ENCODE results near the gene PPP2R5C. TPM values are rescaled to one million over a fixed set of nuclear protein-coding genes. Genes with fewer than 3 reads are reported as not detected.

Gene PPP2R5C
- total and polyA plus RNA-seq, 2 of the 4 experiments (the other 2 are of a cell fraction): 65.9 to 78.7 TPM

- intact Hi-C loops (cut with micrococcal nuclease): no loop called here
- Histone ChIP-seq H2BK20ac (ENCODE audit: low read depth, low read length) (no peak overlapping the region), H2AK9ac (replicated peaks; ENCODE audit: low read depth, low read length, poor library complexity) (no peak overlapping the region), H3K79me1 (ENCODE audit: low read depth in 1 of 2, low read length in 2 of 2) (no peaks in the 10 kb centered on the region), H3K27ac (ENCODE audit: insufficient read depth, low read length) (no peak overlapping the region), H2BK5ac (ENCODE audit: low read depth, low read length, poor library complexity, severe bottlenecking) (no peak overlapping the region), H3K27me3 (ENCODE audit: control insufficient read depth, insufficient read depth, low read length) (peaks cover 4% of the 10 kb centered on the region; the same call in 1 of the 2 replicates), H3K18ac (ENCODE audit: low read depth, low read length) (no peak overlapping the region), H3K4me2 (ENCODE audit: low read depth, low read length) (no peak overlapping the region), H3K23ac (ENCODE audit: low read depth, low read length) (no peak overlapping the region), H3K36me3 (ENCODE audit: control insufficient read depth, insufficient read depth, low read length) (no peaks in the 10 kb centered on the region), H3K9me3 (ENCODE audit: control insufficient read depth, insufficient read depth, low read length) (peaks cover 3% of the 10 kb centered on the region), H2BK120ac (ENCODE audit: low read depth, low read length) (no peak overlapping the region), H4K5ac (ENCODE audit: low read depth, low read length) (no peak overlapping the region), H2AFZ (replicated peaks; ENCODE audit: low read length, poor library complexity) (no peak overlapping the region), H3K9ac (ENCODE audit: low read depth, low read length) (no peak overlapping the region), H4K8ac (ENCODE audit: low read depth in 2 of 2, low read length in 2 of 2) (no peak overlapping the region), H3K4me1 (ENCODE audit: control insufficient read depth, insufficient read depth, low read length) (no peaks in the 10 kb centered on the region), H3K14ac (replicated peaks; ENCODE audit: low read depth, low read length) (no peak overlapping the region), H3K9me1 (ENCODE audit: insufficient read depth, low read length) (no peaks in the 10 kb centered on the region), H3K56ac (ENCODE audit: extremely low read depth, insufficient read depth, low read length) (no peak overlapping the region), H4K20me1 (ENCODE audit: insufficient read depth, low read length) (no peaks in the 10 kb centered on the region), H2AK5ac (ENCODE audit: low read depth, low read length) (no peak overlapping the region), H3K4me3 (ENCODE audit: insufficient read depth, low read depth, low read length) (no peak overlapping the region), H3K4ac (ENCODE audit: low read depth, low read length) (no peak overlapping the region), H4K91ac (ENCODE audit: insufficient read depth, low read depth, low read length) (no peak overlapping the region), H2BK15ac (ENCODE audit: low read depth, low read length) (no peak overlapping the region)
- BruUV-seq (replicated peaks): no TSS peak
- ATAC-seq (ENCODE audit: low read depth) (no peak), DNase-seq (no peak)
- ChIA-PET POLR2A (ENCODE audit: unreplicated experiment) (no interaction called here), CTCF (no interaction called here)
- TF ChIP-seq RFX5 (IDR thresholded peaks at IDR 0.05; ENCODE audit: low read depth, low read length) (no peak), ELK1 (IDR thresholded peaks at IDR 0.05; ENCODE audit: borderline replicate concordance, low read depth, low read length) (no peak), CHD1 (IDR thresholded peaks at IDR 0.05; ENCODE audit: low read depth, low read length) (no peak), FOS (IDR thresholded peaks at IDR 0.05; ENCODE audit: low read depth, low read length) (no peak), MXI1 (IDR thresholded peaks at IDR 0.05; ENCODE audit: borderline replicate concordance, low read depth, low read length) (no peak), RCOR1 (IDR thresholded peaks at IDR 0.05; ENCODE audit: insufficient replicate concordance, low read length) (no peak), MAZ (IDR thresholded peaks at IDR 0.05; ENCODE audit: borderline replicate concordance, low read depth, low read length) (no peak), RAD21 (IDR thresholded peaks at IDR 0.05; ENCODE audit: low read length) (no peak), SMC3 (IDR thresholded peaks at IDR 0.05; ENCODE audit: low read depth, low read length) (no peak), CTCF (conservative IDR thresholded peaks at IDR 0.05; ENCODE audit: low read depth, low read length) (no peak), MAFK (IDR thresholded peaks at IDR 0.05; ENCODE audit: low read depth, low read length) (no peak), CEBPB (IDR thresholded peaks at IDR 0.05; ENCODE audit: low read depth, low read length) (no peak), NFE2L2 (IDR thresholded peaks at IDR 0.05; ENCODE audit: low read depth, low read length) (no peak), BHLHE40 (IDR thresholded peaks at IDR 0.05; ENCODE audit: low read depth, low read length) (no peak), POLR2A (IDR thresholded peaks at IDR 0.05; ENCODE audit: low read depth, low read length) (no peak)
- TF ChIP-seq, protein P1, sequence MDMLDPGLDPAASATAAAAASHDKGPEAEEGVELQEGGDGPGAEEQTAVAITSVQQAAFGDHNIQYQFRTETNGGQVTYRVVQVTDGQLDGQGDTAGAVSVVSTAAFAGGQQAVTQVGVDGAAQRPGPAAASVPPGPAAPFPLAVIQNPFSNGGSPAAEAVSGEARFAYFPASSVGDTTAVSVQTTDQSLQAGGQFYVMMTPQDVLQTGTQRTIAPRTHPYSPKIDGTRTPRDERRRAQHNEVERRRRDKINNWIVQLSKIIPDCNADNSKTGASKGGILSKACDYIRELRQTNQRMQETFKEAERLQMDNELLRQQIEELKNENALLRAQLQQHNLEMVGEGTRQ (IDR thresholded peaks at IDR 0.05; ENCODE audit: low read depth, low read length): no peak
- dilution Hi-C loops (cut with HindIII; ENCODE audit: low sequenced_read_pairs, unreplicated experiment): no loop called here
- no CpG with 5 or more reads among the region's 7 CpGs for WGBS, 2 experiments (ENCODE audit: extremely low coverage in 2 of 2, insufficient read length in 1 of 2)
- in situ Hi-C loops (cut with MboI; ENCODE audit: low sequenced_read_pairs): no loop called here
Measured at GRCh38 chr14:101713621-101714349, 47.7 kb upstream of the PPP2R5C start.
